HK-2 (cell line): ENCODE measurements around the gene MKX.

Source experiments
- DNase-seq: peaks from one replicate; pipeline ENCODE4 v3.0.0-alpha.2; 2018; ENCODE audit not compliant: unreplicated experiment

Gene MKX

GRCh38 chr10:27646604-27647175 is 98.9 kb downstream of the MKX start:
- no peak for DNase-seq

GRCh38 chr10:27646194-27646593 is 99.4 kb downstream of the MKX start:
- no peak for DNase-seq

- DNase-seq: no peak
Observed at GRCh38 chr10:27644307-27644939, 101.2 kb downstream of the MKX start.

GRCh38 chr10:27643301-27643700 is 102.3 kb downstream of the MKX start:
- DNase-seq: no peak

DNA sequence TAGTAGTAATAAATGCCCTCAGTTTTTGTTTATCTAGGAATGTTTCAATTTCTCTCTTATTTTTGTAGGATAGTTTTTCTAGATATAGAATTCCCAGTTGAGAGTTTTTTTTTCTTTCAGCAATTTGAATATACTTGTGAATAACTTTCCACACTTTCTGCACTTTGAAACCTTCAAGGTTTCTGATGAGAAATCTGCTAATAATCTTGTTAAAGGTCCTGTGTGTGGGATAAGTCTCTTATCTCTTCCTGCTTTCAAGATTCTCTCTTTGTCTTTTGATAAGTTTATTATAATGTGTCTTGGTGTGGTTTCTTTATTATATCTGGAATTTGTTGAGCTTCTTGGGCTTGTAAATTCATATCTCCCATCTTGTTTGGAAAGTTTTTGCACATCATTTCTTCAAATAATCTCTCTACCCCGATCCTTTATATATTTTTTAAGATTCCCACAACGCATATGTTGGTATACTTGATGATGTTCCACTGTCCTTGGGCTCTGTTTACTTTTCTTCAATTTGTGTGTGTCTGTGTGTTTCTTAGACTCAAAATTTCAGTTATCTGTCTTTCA is 103.5 kb downstream of the MKX start:
- DNase-seq: no peak

- no peak for DNase-seq
Observed at GRCh38 chr10:27638071-27638750, 107.4 kb downstream of the MKX start.

DNA sequence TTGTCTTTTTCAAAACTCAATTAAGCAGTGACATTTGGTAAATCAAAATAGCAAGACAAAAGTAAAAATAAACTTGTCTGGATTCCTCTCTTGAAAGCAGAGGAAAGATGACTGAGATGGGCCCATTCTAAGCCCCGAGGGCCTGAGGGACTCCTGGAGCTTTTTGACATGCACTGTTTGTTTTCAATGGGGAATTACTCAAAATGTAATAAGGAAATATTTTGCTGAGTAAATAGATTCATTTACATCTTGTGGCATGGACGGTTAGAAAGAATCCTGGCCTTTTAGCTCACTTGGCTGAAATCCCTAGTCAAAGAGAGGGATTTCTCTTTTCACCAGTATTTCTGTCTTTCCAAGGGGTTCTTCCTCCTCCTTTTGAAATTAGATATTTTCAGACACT is 108.0 kb downstream of the MKX start:
- DNase-seq: no peak

DNA sequence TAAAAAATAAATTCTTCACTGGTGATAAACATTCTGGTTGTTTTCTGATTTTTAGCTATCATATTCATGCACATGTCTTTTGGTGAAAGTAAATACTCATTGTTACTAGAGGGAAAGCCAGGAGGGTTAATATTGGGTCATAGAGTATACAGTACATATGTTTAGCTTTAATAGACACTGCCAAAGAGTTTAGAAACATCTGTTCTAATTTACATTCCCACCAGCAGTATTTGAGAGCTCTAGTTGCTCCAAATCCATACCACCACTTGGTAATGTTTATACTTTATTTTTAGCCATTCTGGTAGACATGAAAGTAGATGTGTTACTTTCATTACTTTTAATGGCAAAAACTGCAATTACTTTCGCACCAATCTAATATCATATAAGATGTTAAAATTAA is 108.8 kb downstream of the MKX start:
- no peak for DNase-seq

DNA sequence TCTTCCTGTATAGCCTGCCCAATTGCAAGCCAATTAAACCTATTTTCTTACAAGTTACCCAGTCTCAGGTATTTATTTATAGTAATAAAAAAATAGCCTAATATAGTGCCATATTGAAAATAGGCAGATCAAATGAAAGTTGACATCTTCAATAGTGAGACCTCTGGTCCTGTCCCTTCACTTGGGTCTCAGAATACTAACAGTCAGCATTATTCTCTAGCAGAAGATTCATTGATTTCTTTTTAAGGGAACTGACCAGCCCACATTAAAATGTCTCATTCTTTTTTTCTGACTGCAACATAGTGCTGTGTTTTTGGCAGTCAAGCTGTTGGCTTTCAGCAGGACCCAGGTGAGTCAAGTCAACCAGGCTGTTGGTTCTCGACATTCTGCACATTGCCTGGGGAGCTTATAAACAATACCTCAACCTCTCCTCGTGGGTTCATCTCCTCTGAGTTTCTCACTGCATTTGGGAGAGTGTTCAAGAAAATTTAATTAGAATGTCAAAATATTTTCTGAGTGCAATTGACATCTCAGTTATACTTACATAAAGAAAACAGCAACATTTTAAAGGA is 109.8 kb downstream of the MKX start:
- DNase-seq: no peak

GRCh38 chr10:27635290-27635689 is 110.3 kb downstream of the MKX start:
- no peak for DNase-seq

GRCh38 chr10:27628621-27629020 is 117.0 kb downstream of the MKX start:
- DNase-seq: no peak

DNA sequence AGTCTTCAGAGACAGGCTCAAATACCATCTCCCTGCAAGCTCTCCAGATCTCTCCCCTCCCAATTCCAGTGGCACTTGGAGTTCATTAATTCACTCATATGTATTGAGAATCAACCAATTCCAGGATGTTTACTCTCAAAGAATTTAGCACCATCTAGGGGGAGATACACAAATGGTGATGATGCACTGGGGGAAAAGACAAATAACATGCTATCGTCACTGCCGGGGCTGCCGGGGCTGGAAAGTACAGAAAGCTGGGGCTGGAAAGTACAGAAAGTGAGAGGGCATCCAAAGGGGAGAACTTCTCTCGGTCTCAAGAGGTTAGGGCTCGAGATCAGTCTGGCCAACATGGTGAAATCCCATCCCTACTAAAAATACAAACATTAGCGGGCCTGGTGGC is 118.7 kb downstream of the MKX start:
- DNase-seq: no peak

- no peak for DNase-seq
Observed at GRCh38 chr10:27625452-27626211, 120.0 kb downstream of the MKX start.

DNA sequence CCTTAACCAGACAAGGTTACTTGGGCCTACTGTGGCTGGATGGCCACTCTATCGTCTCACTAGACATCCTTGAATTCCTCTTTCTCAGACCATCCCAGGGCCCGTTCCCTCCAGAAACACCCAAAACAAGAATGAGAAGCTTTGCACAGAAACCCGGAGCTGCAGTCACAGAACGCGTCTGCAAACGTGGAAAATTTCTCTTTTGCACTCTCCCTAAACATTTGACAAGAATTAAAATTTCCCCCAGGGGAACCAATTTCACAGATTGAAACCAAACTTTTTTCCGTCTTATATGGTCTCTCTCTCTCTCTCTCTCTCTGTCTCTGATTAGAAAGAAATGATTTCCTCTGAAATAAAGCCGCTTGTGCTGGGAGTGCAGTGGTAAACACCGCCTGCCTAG is 120.7 kb downstream of the MKX start:
- no peak for DNase-seq
